ENCODE data around the gene YJEFN3.

- TF ChIP-seq CTCF (IDR thresholded peaks at IDR 0.05; ENCODE audit: insufficient read depth, low read length, poor library complexity, severe bottlenecking) (no peak), EZH2phosphoT487 (conservative IDR thresholded peaks at IDR 0.05; ENCODE audit: low read length) (no peak)
These were observed 29.3 kb upstream of the YJEFN3 start for GRCh38 chr19:19499272-19499995.
